HEK293T (cell line): Measurements from ENCODE around the gene HS6ST2.

Source experiments
- ARNT ChIP-seq: fragments of 450-650 bp; IDR thresholded peaks from 2 replicates; pipeline ENCODE4 v1.6.1; 2017; ENCODE audit warnings: mild to moderate bottlenecking
- FOXK2 ChIP-seq: fragments of 450-650 bp; IDR thresholded peaks from 2 replicates; pipeline ENCODE4 v1.6.1; 2016; ENCODE audit warnings: mild to moderate bottlenecking
- LEF1 ChIP-seq: fragments of 450-650 bp; IDR thresholded peaks from 2 replicates; pipeline ENCODE4 v1.6.1; 2017; ENCODE audit warnings: mild to moderate bottlenecking, borderline replicate concordance
- NFRKB ChIP-seq: fragments of 450-650 bp; IDR thresholded peaks from 2 replicates; pipeline ENCODE4 v1.6.1; 2016; ENCODE audit warnings: mild to moderate bottlenecking, moderate library complexity
- TARDBP ChIP-seq: fragments of 450-650 bp; IDR thresholded peaks from 2 replicates; pipeline ENCODE4 v1.6.1; 2016

DNA sequence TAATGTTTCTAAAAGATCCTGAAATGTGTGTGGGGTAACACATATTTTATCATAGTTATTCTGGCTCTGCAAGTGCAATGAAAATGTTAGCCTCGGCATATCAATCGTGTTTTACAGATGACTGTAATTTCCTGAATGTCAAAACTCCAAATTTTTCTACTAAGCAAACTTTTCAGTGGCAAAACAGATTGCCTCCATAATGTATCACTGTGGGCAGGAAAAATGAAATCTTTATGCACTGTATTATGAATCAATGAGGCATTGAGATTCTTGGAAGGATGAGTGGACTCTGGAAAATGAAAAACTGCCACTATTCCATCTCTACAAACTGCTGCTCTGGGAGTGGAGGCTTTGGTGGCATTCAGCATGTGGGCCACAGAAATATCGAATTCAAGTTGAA is 309.5 kb downstream of the HS6ST2 start:
- TF ChIP-seq FOXK2 (no peak), TARDBP (no peak), ARNT (no peak), NFRKB (no peak), LEF1 (no peak)
